Stimulated activated CD8-positive, alpha-beta memory T cell treated with anti-CD3 and anti-CD28 coated beads, Interleukin-2, amount 100 ng/mL, for 1 hour (primary cell): Measurements from ENCODE around the gene NMT1.

Experiments
- DNase-seq, 2 donors: peaks; one replicate each; pipeline ENCODE4 v3.0.0-alpha.2; 2020; ENCODE audit warnings: low read depth in 2 of 2

The NMT1 gene

DNA sequence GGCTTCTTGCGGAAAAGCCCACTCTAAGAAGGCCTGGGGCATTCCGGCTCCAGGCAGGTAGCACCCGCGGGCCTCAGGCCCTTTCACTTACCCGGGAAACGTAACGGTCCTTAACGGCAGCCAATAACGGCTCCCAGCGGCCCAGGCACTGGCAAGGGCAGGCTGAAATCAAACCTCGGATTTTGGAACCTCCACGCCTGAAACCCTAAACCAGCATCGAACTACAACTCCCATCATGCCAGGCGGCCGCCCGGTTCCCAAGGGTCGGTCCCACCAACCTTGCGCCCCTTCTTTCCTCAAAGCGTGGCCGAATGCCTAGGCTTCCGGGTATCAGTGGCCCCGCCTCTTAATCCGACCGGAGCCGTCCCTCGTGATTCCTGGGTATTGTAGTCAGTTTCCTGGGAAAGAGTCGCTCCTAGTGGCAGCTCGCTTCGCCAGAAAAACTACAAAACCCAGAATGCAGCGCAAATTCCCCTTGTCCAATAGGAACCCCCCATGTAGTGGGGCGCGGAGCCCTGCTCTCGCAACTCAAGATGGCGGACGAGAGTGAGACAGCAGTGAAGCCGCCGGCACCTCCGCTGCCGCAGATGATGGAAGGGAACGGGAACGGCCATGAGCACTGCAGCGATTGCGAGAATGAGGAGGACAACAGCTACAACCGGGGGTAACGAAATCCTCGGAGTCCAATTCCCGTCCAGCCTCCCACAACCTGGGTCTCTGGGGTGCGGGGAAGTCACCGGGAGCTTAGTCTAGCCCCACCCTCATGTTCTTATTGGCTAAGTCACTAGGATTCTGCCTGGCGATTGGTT is at the start of gene NMT1:
Gene NMT1, plus strand, starts transcription at position 521 of the 809 bp plus-strand sequence. Its CDS starts 13 bp downstream, at position 534.
- DNase-seq, result peak; percentile 87 to 89

DNA sequence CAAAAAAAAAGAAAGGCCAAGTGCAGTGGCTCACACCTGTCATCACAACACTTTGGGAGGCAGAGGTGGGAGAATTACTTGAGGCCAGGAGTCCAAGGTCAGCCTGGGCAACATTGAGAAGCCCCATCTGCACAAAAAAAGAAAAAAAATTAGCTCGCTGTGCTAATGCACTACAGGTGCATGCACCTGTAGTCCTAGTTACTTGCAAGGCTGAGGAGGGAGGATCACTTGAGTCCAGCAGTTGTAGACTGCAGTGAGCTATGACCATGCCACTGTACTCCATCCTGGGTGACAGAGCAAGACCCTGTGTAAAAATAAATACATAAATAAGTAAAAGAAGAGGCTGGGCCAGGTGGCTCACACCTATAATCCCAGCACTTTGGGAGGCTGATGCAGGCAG is 49.4 kb upstream of the NMT1 start:
- DNase-seq, result no peak

DNA sequence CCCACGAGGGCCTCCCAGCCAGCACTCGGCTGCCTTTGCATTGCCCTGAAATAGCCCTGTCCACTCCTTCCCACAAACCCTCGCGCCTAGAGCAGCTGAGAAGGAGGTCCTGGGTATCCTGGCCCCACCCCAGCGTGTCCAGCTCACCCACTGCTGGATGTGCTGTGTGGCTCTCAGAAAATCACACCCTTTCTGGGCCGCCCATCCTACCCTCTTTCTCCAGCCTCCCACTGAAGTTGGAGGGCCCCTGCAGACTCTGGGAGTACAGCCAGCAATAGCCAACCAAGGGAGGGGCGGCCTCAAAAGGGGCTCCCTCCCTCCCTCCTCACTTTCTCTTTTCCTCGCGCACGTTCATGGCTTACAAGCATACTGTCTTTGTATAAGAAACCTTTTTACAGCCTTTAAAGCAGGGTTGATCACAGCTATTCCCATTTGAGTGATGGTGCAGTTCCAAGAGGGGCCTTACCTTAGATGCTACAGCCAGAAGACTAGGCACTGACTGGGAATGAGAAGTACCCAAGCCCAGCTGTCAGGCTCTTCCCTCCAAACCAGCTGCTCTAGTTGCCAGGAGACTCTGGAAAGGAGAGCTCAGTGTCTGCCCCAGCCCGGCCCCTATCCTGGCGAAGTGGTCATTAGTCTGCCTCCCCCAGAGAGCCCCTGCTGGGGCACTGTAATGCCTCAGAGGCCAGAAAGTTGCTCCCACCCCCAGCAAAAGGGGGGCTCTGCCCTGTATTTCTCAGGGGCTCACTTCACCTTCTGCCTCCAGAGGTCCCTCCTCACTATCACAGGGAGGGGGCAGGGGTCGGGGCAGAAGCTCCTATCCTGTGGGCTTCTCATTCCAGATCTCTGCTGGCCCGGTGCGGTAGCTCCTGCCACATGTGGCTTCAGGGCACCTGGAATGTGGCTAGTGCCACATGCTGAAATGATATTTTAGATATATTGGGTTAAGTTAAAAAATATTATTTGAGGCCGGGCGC is 47.8 kb upstream of the NMT1 start:
- DNase-seq, result no peak

DNA sequence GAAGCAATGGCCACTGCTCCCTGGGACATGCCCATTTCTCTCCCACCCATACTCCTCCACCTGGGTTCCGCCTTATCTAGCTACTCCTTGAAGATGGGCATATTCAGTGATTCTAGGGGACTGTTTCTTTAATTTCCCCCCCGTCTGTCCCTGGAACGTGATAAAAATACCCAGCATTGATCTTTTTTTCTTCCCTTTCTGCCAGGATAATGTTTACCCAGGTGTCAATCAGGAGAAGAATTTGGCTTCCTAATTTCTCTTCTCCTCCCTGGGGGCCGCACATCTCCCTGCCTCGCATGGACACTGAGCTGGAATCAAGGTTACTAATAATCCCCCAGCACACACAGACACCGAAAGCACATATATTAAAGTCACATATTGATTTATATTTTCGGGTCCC is 44.9 kb upstream of the NMT1 start:
- no peak for DNase-seq

DNA sequence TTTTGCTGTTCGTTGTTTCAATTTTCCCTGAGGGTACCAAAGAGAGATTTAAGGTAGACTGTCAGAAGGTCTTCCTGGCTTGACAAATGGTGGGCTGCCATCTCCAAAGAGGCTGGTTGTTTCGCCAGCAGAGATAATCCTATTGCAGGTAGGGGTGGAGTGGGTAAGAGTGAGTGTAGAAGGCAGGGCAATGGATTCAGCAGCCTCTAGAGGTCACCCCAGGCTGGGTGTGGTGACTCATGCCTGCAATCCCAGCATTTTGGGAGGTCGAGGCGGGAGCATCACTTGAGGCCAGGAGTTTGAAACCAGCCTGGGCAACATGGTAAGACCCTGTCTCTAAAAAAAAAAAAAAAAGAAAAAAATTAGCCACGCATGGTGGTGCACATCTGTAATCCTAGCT is 44.3 kb upstream of the NMT1 start:
- no peak for DNase-seq

DNA sequence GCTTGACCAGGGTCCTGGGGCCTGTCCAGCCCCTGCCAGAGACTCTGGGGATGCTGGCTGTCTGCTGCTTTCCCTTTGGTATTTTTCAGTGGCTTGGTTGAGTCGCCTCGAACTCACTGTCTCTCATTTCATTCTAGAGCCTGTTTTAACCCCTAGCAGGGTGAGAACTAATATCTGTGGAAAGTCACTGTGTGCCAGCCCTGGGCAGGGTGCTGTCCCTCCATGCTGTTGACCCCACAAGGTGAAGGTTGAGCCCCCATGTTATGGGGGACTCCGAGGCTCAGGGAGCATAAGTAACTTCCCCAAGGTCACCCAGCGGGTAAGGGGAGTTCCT is 42.6 kb upstream of the NMT1 start:
- DNase-seq, result no peak

DNA sequence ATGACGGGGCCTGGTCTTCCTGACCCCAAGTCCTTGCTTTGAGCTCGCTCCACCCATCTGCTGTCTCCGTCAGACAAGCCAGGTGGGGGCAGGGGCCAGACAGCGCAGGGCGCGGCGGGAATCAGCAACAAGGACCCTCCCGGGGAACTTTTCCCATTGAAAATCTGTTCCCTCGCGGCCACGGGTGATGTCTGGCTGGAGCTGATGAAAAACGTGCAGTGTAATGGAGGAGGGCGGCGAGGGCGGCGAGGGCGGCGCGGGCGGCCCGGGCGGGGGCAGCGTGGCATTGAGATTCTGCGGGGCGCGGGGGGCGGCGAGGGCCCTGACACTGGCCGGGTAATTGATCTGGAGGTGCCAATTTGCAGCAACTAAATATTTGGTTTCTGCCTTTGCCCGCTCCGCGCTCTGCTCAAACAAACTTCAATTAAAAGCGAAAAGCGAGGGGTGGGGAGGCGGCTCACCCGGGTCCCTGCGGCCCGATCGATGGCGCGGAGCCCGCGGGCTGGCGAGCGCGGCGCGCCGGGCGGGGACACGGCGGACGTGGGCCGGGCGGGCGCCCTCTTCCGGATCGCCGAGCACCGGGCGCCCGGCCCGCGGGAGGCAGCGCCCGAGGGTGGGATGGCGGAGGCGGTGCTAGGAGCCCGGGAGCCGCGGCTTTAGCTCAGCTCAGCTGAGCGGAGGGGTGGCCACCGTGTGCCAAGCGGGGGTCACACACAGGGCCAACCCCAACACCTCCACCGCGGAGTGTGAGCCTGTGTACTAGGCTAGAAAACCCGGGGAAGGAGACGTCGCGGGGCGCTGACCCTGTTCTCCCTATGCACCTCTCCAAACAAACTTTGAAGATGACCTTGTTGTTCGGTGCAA is 42.0 kb upstream of the NMT1 start:
- peak in 1 of 2 donors; percentile 16 for DNase-seq

DNA sequence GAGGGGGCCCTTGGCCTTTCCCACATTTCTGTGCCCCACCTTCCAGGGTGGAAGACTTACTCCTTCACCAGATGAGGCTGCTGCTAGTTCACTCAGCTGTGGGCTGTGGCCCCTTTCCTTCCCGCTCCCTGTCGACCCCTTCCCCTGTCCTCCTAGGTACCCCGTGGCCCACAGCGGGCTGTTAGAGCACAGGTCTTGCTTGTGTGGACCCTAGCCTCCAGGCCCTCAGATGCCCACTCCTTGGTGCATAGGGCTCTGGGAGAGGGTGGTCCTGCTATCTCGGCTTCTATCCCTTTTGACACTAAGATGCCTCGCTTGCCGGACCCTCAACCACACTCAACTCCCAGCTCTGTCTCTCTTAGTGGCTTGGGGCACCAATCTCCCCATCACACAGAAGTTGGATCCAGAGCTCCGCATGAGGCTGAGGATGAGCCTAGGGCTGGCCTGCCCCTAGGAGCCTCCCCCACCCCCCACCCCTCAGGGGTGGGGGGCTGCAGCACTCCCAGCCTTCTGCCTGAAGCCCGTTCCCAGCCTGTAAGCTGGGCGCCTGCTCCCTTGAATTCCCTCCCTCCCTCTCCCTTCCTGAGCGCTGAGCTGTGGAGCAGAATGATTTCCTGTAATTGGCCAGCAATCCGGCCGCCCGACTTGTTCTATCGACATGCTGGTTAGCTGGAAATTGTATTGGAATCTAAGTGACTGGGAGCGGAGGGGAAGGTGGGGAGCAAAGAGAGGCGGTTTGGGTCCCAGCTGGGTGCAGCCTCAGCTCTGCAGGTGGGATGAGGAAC is 40.6 kb upstream of the NMT1 start:
- no peak for DNase-seq

DNA sequence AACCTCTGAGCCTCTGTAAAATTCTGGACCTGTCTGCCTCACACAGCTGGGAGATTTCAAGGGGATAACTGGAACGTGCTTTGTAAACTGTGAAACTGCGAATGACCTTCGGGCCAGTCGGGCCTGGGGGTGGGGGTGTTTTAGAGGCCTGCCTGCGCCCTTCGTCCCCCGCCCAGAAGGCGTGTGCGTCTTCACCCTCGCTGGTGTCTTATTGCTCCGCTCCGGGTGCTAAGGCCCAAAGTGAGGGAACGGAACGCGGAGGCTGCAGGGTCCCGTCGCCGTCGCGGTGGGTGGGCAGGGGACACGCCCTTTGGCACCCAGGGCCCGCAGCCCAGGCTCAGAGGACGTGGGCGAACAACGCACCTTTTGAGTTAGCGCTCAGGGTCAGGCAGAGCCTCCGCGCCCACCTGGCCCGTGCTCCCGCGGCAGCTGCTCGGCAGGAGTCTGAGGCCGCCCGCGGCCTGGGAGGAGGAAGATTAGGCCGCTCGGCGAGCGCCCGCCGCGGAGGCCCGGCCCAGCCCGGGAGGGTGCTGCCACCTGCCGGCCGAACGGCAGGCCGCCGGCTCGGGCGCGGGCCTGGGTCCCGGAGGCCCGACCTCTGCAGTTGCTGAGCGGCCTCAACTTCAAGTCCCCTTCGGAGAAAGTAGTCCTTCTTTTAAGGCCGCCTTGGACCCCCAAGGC is 39.4 kb upstream of the NMT1 start:
- peak; percentile 31 to 43 for DNase-seq

DNA sequence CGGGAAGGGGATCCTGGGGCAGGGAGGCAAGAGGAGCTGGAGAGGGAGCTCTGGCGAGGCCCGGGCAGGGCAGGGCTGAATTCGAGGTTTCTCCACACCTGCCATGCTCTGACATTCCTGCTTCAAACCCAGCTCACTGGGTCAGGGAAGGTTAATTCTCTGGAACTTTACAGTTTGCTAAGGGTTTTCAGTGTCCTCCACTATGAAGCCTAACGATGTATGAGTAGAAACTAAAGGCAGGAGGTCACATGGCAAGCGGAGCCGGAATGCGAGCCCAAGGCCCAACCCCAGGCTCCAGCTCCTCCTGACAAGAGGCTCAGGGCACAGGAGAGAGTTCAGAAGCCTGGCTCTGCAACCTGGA is 38.8 kb upstream of the NMT1 start:
- DNase-seq, result no peak

DNA sequence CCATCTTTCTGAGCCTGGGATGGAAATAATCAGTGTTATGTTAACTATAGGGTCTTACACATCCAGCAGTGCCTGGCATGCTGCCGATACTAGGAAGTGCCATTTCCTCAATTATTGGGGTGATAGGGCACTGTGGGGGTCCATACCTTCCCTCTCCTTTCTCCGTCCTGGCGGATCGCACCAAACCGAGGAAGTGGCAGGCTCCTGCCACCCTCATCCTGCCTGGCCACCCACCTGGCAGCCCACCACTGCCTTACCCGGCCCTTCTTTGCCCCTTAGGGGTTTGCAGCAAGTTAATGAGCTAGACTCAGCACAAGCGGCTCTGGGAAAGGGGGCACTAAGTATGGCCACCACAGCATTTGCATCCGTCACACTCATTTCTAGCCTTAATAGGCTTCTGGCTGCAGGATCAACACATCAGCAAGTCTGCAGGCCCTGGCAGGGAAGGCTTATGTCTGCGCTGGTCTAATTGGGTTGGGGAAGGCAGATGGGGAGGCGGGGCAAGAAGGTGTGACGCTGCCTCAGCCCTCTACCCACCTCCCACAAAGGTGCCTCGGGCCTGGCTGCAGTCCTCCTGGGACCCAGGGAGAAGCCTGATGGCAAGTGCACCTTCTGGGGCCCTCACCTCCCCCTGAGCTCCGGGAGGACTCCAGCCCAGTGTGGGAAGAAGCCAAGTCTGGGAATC is 38.3 kb upstream of the NMT1 start:
- DNase-seq, result no peak

DNA sequence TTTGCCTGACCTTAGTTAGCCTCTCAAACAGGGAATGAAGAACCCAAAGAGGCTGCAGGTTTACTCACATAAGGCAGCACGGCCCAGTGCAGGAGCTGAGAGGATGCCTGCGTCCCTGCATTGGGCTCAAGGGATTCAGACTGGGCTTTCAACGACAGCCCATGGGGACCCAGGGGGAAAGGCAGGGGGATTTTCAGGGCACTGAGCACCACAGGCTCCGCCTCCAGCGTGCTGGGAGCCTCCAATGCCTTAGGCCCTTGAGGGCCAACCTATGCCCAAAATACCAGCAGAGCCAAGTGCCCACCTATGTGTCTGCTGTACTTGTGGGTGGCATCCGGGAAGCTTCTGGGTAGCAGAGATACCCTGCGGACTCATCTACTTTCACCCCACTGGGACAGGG is 32.0 kb upstream of the NMT1 start:
- no peak for DNase-seq

DNA sequence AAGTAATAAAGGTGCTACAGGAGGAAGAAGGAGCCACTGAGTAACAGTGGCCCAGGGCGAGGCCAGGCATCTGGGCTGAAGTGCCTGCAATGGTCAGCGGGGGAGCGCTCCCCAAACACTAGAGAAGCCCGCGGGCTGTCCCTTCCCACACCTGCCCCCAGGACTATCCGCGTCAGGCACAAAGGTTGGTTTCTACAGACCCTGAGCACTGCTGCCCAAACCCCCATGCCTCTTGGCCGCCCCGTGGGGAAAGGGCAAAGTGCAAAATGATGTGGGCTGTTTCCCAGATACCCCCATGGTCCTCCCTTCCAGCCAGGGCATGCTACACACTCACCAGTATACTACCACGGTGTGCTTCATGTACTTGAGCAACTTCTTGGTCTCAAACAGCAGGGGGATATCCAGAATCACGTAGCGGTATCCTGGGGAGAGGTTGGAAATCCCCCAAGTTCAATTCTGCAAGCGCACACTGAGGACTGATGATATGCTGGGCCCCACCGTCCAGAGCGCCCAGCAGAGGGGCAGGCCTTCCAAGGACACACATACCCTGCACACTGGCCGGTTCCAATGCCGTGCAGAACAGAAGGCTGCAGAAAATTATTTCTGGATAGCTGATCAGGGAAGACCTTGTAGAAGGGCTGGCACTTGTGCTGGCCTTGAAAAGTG is 31.2 kb upstream of the NMT1 start:
- DNase-seq, result no peak

DNA sequence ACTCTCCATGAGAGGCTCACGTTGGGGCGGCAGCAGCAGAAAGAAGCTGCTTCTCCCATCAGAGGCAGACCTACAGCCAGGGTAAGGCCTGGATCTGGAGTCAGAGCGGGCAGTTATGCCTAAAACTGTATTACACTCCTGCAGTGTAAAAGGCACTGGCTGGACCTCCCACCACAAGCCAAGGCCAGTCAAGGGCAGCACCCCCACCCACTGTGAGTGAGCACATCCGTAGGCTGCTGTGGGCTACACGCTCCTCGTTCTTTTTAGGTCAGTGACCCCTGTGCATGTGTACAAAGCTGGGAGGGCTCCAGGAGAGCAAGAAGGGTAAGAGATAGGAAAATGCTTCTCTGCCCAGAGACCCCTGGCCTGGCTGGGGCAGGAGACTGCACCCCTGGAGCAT is 30.4 kb upstream of the NMT1 start:
- no peak for DNase-seq

DNA sequence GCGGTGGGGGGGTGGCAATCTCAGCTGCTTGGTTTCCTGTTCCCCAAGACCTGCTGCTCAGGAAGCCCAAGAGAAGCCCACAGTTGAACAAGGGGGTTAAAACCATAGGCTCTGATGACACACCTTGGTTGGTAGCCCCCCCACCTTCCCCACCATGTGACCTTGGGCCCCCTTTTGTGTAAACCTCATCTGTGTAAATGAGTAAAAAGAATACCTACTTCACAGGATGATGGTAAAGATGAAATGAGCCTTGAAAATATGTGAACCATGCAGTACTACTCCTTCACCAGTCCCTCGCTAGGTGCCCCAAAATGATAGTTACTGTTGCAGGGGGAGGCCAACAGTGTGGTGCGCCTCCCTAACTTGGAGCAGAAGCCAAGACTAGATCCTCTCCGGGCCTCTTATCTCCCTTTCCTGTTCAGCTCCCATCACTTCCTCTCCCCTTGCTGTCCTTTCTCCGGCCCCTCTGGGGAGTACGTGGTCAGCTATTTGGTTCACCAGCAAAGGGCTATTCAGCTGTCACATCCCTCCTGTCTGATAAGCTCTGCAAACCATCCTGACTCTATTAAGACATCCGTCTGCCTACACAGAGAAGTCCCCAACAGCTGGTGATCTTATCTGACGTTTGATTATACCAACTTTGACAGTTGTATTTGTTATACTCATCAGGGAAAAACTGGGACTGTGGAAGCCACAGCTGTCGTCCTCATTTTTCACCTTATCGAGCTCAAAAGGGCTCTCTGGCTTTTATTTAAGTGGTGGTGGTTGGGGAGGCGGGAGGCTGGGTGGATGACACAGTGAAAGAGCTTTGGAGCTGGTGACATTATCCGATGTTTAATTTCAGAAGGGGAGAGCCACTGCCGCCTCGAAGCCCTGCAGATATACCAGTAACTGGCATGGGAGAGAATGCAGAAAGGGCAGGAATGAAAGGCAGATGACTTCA is 29.6 kb upstream of the NMT1 start:
- no peak for DNase-seq

DNA sequence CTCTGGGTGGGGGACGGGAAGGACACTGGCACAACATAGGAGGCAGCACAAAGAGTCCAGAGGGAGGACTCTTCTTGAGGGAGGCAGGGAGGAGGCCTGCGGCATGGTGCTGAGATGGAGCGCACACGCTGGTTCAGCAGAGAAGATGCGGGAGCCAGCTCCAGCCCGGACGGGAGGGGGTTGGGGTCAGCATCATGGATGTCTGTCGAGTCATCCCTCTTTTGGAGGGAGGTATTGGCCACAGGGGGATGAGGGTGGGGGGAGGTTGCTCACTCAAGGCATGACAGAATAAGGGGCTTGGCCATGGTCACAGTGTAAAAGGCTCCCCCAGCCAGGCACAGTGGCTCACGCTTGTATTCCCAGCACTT is 29.0 kb upstream of the NMT1 start:
- DNase-seq, result no peak

DNA sequence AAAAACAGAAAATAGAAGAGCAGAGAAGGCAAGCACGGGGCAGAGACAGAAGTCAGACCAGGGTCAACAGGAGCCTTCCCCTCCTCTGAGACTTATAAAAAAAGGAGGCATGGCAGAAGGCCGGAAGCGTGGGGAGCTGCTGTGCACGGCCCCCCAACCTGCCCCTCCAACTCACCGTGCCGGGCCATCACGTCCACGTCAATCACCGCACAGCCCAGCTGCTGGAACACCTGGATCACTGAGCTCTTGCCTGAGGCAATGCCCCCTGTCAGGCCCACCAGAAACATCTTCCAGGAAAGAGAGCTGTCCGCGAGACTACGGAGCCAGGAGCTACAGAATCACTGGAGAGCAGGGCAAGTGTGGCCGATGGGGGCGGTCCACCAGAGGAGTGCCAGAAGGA is 26.5 kb upstream of the NMT1 start:
- no peak for DNase-seq

DNA sequence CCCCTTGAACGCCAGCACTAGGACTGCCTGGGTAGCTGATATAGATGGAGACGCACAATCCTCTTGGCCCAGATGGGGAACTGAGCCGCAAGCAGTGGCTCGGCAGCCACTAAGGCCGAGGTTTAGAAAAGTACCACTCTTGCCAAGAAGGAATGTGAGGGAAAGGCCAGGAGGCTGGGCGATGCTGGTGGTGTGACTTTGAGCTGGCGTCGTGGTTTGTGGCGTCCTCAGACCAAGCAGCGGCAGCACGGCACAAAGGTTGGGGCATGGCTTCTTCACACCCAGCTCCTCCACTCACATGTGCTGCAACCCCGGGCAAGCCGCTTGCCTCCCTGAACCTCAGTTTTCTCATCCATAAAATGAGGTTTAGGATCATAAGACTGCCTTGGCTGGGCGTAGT is 25.3 kb upstream of the NMT1 start:
- no peak for DNase-seq
